Neuronal stem cell (in vitro differentiated cells): ENCODE results near the gene GALNS.
A peak's percentile ranks its signal among the peaks of the same experiment; 100 is the strongest.
"Not testable (repeated sequence)": the region's sequence is repeated elsewhere in the genome, so short reads cannot be mapped to it uniquely, and the experiment has no call there.

Experiments
- DNase-seq: peaks from one replicate; pipeline ENCODE4 v3.0.0-alpha.2; 2013; ENCODE audit warnings: low spot score
- H2AFZ ChIP-seq: one replicate; pipeline ENCODE4 v1.6.1; 2013; ENCODE audit warnings: mild to moderate bottlenecking, low read length, inconsistent platforms
- H2AK5ac ChIP-seq: 2 replicates; pipeline ENCODE4 v1.6.1; 2013; ENCODE audit warnings: low read depth, mild to moderate bottlenecking, inconsistent platforms, low read length, moderate library complexity, mixed read lengths
- H2BK120ac ChIP-seq: 2 replicates; pipeline ENCODE4 v1.6.1; 2013; ENCODE audit warnings: low read depth, mild to moderate bottlenecking, inconsistent platforms, low read length, moderate library complexity, mixed read lengths
- H2BK12ac ChIP-seq: one replicate; pipeline ENCODE4 v1.6.1; 2013; ENCODE audit warnings: low read length, inconsistent platforms
- H2BK15ac ChIP-seq: 2 replicates; pipeline ENCODE4 v1.6.1; 2013; ENCODE audit warnings: mild to moderate bottlenecking, low read length, inconsistent platforms, mixed read lengths
- H2BK5ac ChIP-seq: one replicate; pipeline ENCODE4 v1.6.1; 2013; ENCODE audit warnings: inconsistent platforms, mild to moderate bottlenecking, low read length, moderate library complexity
- H3K14ac ChIP-seq: one replicate; pipeline ENCODE4 v1.6.1; 2013; ENCODE audit warnings: low read length, inconsistent platforms
- H3K18ac ChIP-seq: 2 replicates; pipeline ENCODE4 v1.6.1; 2013; ENCODE audit warnings: low read length, inconsistent platforms
- H3K23ac ChIP-seq: 2 replicates; pipeline ENCODE4 v1.6.1; 2013; ENCODE audit warnings: low read depth, mild to moderate bottlenecking, mixed read lengths, low read length, inconsistent platforms; ENCODE audit not compliant: poor library complexity
- H3K27ac ChIP-seq: replicated peaks from 3 replicates; pipeline ENCODE4 v1.5.1; 2013; ENCODE audit warnings: low read length, inconsistent platforms
- H3K27me3 ChIP-seq, 3 experiments: 2 replicates each; pipeline ENCODE4 v1.6.1; 2013; ENCODE audit warnings: low read length in 3 of 3, mild to moderate bottlenecking in 2 of 3, inconsistent platforms in 1 of 3, low read depth in 1 of 3, mixed read lengths in 1 of 3, moderate library complexity in 1 of 3; ENCODE audit not compliant: control insufficient read depth in 3 of 3, insufficient read depth in 3 of 3
- H3K36me3 ChIP-seq, 2 donors: replicated peaks in 1 of 2; 2 replicates each; pipeline ENCODE4 v1.6.1; 2013; ENCODE audit warnings: low read length in 2 of 2; ENCODE audit not compliant: control insufficient read depth in 2 of 2, insufficient read depth in 2 of 2
- H3K4ac ChIP-seq: 2 replicates; pipeline ENCODE4 v1.6.1; 2013; ENCODE audit warnings: inconsistent platforms, mild to moderate bottlenecking, low read length, moderate library complexity
- H3K4me1 ChIP-seq, 2 donors: 1 replicate in 1 of 2; 2 replicates in 1 of 2; pipeline ENCODE4 v1.6.1; 2013; ENCODE audit warnings: low read length in 2 of 2, low read depth in 1 of 2; ENCODE audit not compliant: control insufficient read depth in 2 of 2, insufficient read depth in 1 of 2
- H3K4me2 ChIP-seq: one replicate; pipeline ENCODE4 v1.6.1; 2013; ENCODE audit warnings: mild to moderate bottlenecking, low read length, inconsistent platforms; ENCODE audit not compliant: insufficient read depth, poor library complexity, severe bottlenecking
- H3K4me3 ChIP-seq, 2 donors: 2 replicates each; pipeline ENCODE4 v1.5.1; 2013; ENCODE audit warnings: low read length in 2 of 2, mild to moderate bottlenecking in 2 of 2, inconsistent platforms in 1 of 2, moderate library complexity in 1 of 2
- H3K79me1 ChIP-seq: one replicate; pipeline ENCODE4 v1.6.1; 2013; ENCODE audit warnings: low read depth, mild to moderate bottlenecking, inconsistent platforms, low read length, moderate library complexity
- H3K9ac ChIP-seq: one replicate; pipeline ENCODE4 v1.6.1; 2013; ENCODE audit warnings: mild to moderate bottlenecking, low read depth, low read length, inconsistent platforms; ENCODE audit not compliant: poor library complexity
- H3K9me3 ChIP-seq, 2 donors: replicated peaks in 1 of 2; 2 replicates each; pipeline versions ENCODE3 to v1.6.1; 2013; ENCODE audit warnings: low read length in 2 of 2, mild to moderate bottlenecking in 2 of 2, inconsistent platforms in 1 of 2, low read depth in 1 of 2, mixed read lengths in 1 of 2, moderate library complexity in 1 of 2; ENCODE audit not compliant: control insufficient read depth in 2 of 2, insufficient read depth in 1 of 2
- H4K8ac ChIP-seq: one replicate; pipeline ENCODE4 v1.6.1; 2013; ENCODE audit warnings: low read depth, mild to moderate bottlenecking, inconsistent platforms, low read length, moderate library complexity
- H4K91ac ChIP-seq: one replicate; pipeline ENCODE4 v1.6.1; 2013; ENCODE audit warnings: low read length, low read depth, mild to moderate bottlenecking, inconsistent platforms; ENCODE audit not compliant: poor library complexity
- WGBS, 2 donors: extraction: QIAGEN DNeasy Blood & Tissue Kit; methylation state at CpG; one replicate each; pipeline ENCODE4 v1.1.7; 2013; ENCODE audit warnings: missing lambda C conversion rate in 2 of 2, mixed read lengths in 1 of 2; ENCODE audit not compliant: insufficient read length in 2 of 2, insufficient replicate concordance in 1 of 2; ENCODE audit errors: extremely low coverage in 2 of 2; 5-methylcytosine and 5-hydroxymethylcytosine counted together

Gene GALNS

GRCh38 chr16:88896238-88897070, 39.7 kb upstream of the GALNS start:
- Histone ChIP-seq H2AK5ac (peak overlapping the region; percentile 1), H2BK5ac (peak overlapping the region; percentile 24), H3K4ac (no peak overlapping the region), H3K9me3 (no peaks in the 10 kb centered on the region), H2AFZ (no peak overlapping the region), H3K4me2 (no peak overlapping the region), H3K4me3 (no peak overlapping the region), H3K23ac (peak overlapping the region; percentile 68), H3K36me3 (no peaks in the 10 kb centered on the region), H2BK15ac (no peak overlapping the region), H4K91ac (no peak overlapping the region), H3K4me1 (no peaks in the 10 kb centered on the region), H3K27me3 (peaks cover 0 to 37% (median 0%) of the 10 kb centered on the region in 3 experiments), H3K14ac (peak overlapping the region; percentile 47), H3K18ac (no peak overlapping the region), H3K27ac (no peak overlapping the region), H2BK120ac (no peak overlapping the region), H2BK12ac (no peak overlapping the region), H3K79me1 (peaks cover 2% of the 10 kb centered on the region), H4K8ac (peak overlapping the region; percentile 43), H3K9ac (no peak overlapping the region)
- no CpG with 5 or more reads among the region's 57 CpGs for whole genome bisulfite sequencing, 2 donors
- DNase-seq, result no peak

GRCh38 chr16:88895335-88895734, 38.6 kb upstream of the GALNS start:
- no peak overlapping the region for H4K91ac ChIP-seq
- H3K9ac ChIP-seq, result no peak overlapping the region
- no peaks in the 10 kb centered on the region for H3K36me3 ChIP-seq
- no peak overlapping the region for H3K14ac ChIP-seq
- no peak overlapping the region for H4K8ac ChIP-seq
- no peak overlapping the region for H3K23ac ChIP-seq
- no peak overlapping the region for H3K4me3 ChIP-seq
- H2BK120ac ChIP-seq, result peak overlapping the region; percentile 94
- H3K27me3 ChIP-seq, result peaks cover 0 to 30% (median 0%) of the 10 kb centered on the region in 3 experiments
- H3K9me3 ChIP-seq, result peaks cover 0 to 3% of the 10 kb centered on the region in 2 donors
- H3K4ac ChIP-seq, result no peak overlapping the region
- no peak overlapping the region for H2AFZ ChIP-seq
- H3K18ac ChIP-seq, result peak overlapping the region; percentile 64
- H2AK5ac ChIP-seq, result peak overlapping the region; percentile 88
- H3K4me2 ChIP-seq, result no peak overlapping the region
- H2BK5ac ChIP-seq, result peak overlapping the region; percentile 24
- no peak overlapping the region for H2BK12ac ChIP-seq
- H3K4me1 ChIP-seq, result no peaks in the 10 kb centered on the region
- H3K79me1 ChIP-seq, result peaks cover 2% of the 10 kb centered on the region
- no peak for DNase-seq
- no peak overlapping the region for H2BK15ac ChIP-seq
- no CpG with 5 or more reads among the region's 22 CpGs for WGBS, 2 donors
- no peak overlapping the region for H3K27ac ChIP-seq

DNA sequence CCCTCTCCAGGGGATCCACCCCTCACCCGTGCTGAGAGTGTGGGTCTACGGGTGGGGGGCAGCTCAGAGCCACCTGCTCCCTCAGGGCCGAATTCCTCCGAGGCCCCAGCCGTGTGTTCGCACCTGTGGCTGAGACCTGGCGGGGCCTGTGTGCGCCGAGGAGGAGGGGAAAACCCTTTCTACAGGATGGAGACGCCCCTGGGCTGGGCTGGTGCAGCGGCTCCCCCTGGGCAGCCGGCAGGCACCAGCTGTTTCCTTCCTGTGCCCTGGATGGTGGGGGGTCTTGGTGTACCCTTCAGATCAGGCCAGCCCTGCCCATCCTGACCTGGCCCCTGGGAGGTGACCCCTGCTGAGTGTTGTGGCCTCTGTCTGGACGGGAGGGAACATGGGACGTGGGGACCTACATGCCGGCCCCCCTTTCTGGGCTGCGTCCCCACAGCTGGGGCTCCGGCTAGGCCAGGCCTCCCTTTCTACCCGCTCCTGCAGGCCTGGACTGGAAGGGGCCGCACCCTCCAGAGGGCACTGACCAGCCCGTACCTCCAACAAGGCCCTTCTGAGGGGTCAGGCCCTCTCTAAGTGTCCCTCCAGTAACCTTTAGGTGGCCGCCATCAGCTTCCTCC, 38.0 kb upstream of the GALNS start:
- peak overlapping the region; percentile 94 for H2BK120ac ChIP-seq
- no peaks in the 10 kb centered on the region for H3K4me1 ChIP-seq
- H3K27ac ChIP-seq, result no peak overlapping the region
- H3K79me1 ChIP-seq, result peaks cover 2% of the 10 kb centered on the region
- H2AK5ac ChIP-seq, result no peak overlapping the region
- no peak overlapping the region for H4K91ac ChIP-seq
- no peak overlapping the region for H2BK5ac ChIP-seq
- no peak overlapping the region for H2BK15ac ChIP-seq
- H2AFZ ChIP-seq, result no peak overlapping the region
- no peaks in the 10 kb centered on the region for H3K36me3 ChIP-seq
- peaks cover 0 to 3% of the 10 kb centered on the region in 2 donors for H3K9me3 ChIP-seq
- H2BK12ac ChIP-seq, result no peak overlapping the region
- no peak overlapping the region for H3K4me3 ChIP-seq
- H3K23ac ChIP-seq, result no peak overlapping the region
- H3K18ac ChIP-seq, result no peak overlapping the region
- no peak overlapping the region for H3K4me2 ChIP-seq
- H3K14ac ChIP-seq, result no peak overlapping the region
- no CpG with 5 or more reads among the region's 21 CpGs for WGBS, 2 donors
- no peak overlapping the region for H4K8ac ChIP-seq
- no peak overlapping the region for H3K9ac ChIP-seq
- H3K27me3 ChIP-seq, result peaks cover 0 to 25% (median 0%) of the 10 kb centered on the region in 3 experiments
- H3K4ac ChIP-seq, result no peak overlapping the region
- no peak for DNase-seq

- not testable (repeated sequence) for DNase-seq, H3K36me3 ChIP-seq, H2BK120ac ChIP-seq, H2BK15ac ChIP-seq, H3K4me2 ChIP-seq, H3K9me3 ChIP-seq, H3K79me1 ChIP-seq, H3K14ac ChIP-seq, H3K27ac ChIP-seq, H3K9ac ChIP-seq, H2BK5ac ChIP-seq, H2BK12ac ChIP-seq, H3K23ac ChIP-seq, H2AK5ac ChIP-seq, H3K4me3 ChIP-seq, H3K4ac ChIP-seq, H3K18ac ChIP-seq, H2AFZ ChIP-seq, H3K4me1 ChIP-seq, H4K91ac ChIP-seq, H4K8ac ChIP-seq
- peaks cover 0 to 20% (median 0%) of the 10 kb centered on the region in 3 experiments for H3K27me3 ChIP-seq
- WGBS, 2 donors, result no CpG with 5 or more reads among the region's 6 CpGs
Observed at GRCh38 chr16:88894266-88894665, 37.5 kb upstream of the GALNS start.
